Bronchial epithelial cell (primary cell): ENCODE results near the gene PAK6. TPM values are rescaled to one million over a fixed set of nuclear protein-coding genes. Genes with fewer than 3 reads are reported as not detected.

Source experiments
- DNase-seq: peaks from one replicate; pipeline ENCODE4 v3.0.0-alpha.2; 2010; ENCODE audit warnings: low read depth
- FAIRE-seq: peaks from 2 replicates; lab custom pipeline; 2011; peaks lifted over from hg19 to GRCh38; lab: Jason Lieb, UNC
- H3K27me3 ChIP-seq: 2 replicates; pipeline ENCODE4 v1.5.1; 2011; ENCODE audit warnings: low read length; ENCODE audit not compliant: control insufficient read depth, insufficient read depth
- H3K36me3 ChIP-seq: 2 replicates; pipeline ENCODE4 v1.5.1; 2011; ENCODE audit warnings: low read length; ENCODE audit not compliant: control insufficient read depth, insufficient read depth
- H3K4me3 ChIP-seq: 2 replicates; pipeline ENCODE4 v1.5.1; 2011; ENCODE audit warnings: mild to moderate bottlenecking, low read depth, low read length, control low read depth
- CTCF ChIP-seq: IDR thresholded peaks from 2 replicates; pipeline ENCODE4 v1.5.1; 2011; ENCODE audit warnings: mild to moderate bottlenecking, moderate library complexity, low read length, control low read depth, inconsistent platforms; ENCODE audit not compliant: insufficient read depth, severe bottlenecking
- total RNA-seq: library from RNA; depleted of rRNA; stranded (reverse); fragments of >200 nt; gene quantifications from 2 replicates; pipeline ENCODE4 v1.2.1, GENCODE V29; 2014

PAK6 gene
- total RNA-seq, 1 donor from 2014 or later: 11.6 TPM

- Histone ChIP-seq H3K4me3 (no peak overlapping the region), H3K36me3 (peaks cover 29% of the 10 kb centered on the region), H3K27me3 (peaks cover 15% of the 10 kb centered on the region)
- DNase-seq: no peak
- no peak for FAIRE-seq
- no peak for TF ChIP-seq CTCF
These were observed 38.6 kb downstream of the PAK6 start for GRCh38 chr15:40277471-40277870.

GRCh38 chr15:40278026-40278425 lies 39.2 kb downstream of the PAK6 start:
- Histone ChIP-seq H3K4me3 (no peak overlapping the region), H3K36me3 (peaks cover 24% of the 10 kb centered on the region), H3K27me3 (peaks cover 17% of the 10 kb centered on the region)
- no peak for DNase-seq
- no peak for FAIRE-seq
- TF ChIP-seq CTCF: no peak

GRCh38 chr15:40279437-40280141 lies 40.7 kb downstream of the PAK6 start:
- FAIRE-seq (no peak), DNase-seq (peak; percentile 25)
- peaks cover 18% of the 10 kb centered on the region for H3K36me3 ChIP-seq
- H3K27me3 ChIP-seq: peaks cover 25% of the 10 kb centered on the region
- TF ChIP-seq CTCF: peak; percentile 96
- no peak overlapping the region for H3K4me3 ChIP-seq

- Histone ChIP-seq H3K36me3 (peaks cover 18% of the 10 kb centered on the region), H3K27me3 (peaks cover 25% of the 10 kb centered on the region), H3K4me3 (no peak overlapping the region)
- no peak for DNase-seq
- peak; percentile 7 for FAIRE-seq
- TF ChIP-seq CTCF: no peak
These were observed 41.6 kb downstream of the PAK6 start for GRCh38 chr15:40280260-40281056.

GRCh38 chr15:40281057-40281800 lies 42.4 kb downstream of the PAK6 start:
- Histone ChIP-seq H3K27me3 (peaks cover 25% of the 10 kb centered on the region), H3K36me3 (peaks cover 11% of the 10 kb centered on the region), H3K4me3 (no peak overlapping the region)
- DNase-seq: no peak
- no peak for TF ChIP-seq CTCF
- FAIRE-seq: no peak
